Posterior vena cava (tissue), 2 donors: ENCODE data around the gene ARL4C. TPM values are rescaled to one million over a fixed set of nuclear protein-coding genes. Genes with fewer than 3 reads are reported as not detected.

ENCODE experiments used
- DNase-seq: peaks from one replicate; pipeline ENCODE4 v3.0.0-alpha.2; 2020; ENCODE audit warnings: low spot score
- intact Hi-C, 2 donors: fragments of 100-400 bp; cut with DNase I; formaldehyde crosslinking; loops; one replicate each; pipeline versions ENCODE4 v1.14.1 to v1.14.2; 2022 to 2023
- long read RNA-seq, 2 donors: library from polyadenylated mRNA; unstranded; transcript quantifications; one replicate each; pipeline ENCODE4 v2.0.0, GENCODE V29; 2020 to 2021
- total RNA-seq, 2 donors: library from RNA; stranded (reverse); fragmentation: NEBNext Ultra II Directional; extraction: Animal tissue kit (Norgen Biotek cat#: 25700); gene quantifications; one replicate each; pipeline ENCODE4 v1.2.1, GENCODE V29; 2021
- donor health status: DM: yes; HTN: yes; CAD: no.
- donor health status: DM: yes; HTN: yes; CAD: no.

ARL4C gene, protein sequence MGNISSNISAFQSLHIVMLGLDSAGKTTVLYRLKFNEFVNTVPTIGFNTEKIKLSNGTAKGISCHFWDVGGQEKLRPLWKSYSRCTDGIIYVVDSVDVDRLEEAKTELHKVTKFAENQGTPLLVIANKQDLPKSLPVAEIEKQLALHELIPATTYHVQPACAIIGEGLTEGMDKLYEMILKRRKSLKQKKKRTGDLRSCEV
- total RNA-seq: 10 to 100 TPM; 12.5 to 13.0 TPM
- long read RNA-seq, donor 1, full-length matches to known transcripts: 24 of 24 reads
- long read RNA-seq, donor 1, partial matches to known transcripts: 0 of 24 reads
- long read RNA-seq, donor 1, other reads (novel, unspliced or antisense): 0 of 24 reads
- long read RNA-seq, donor 2, full-length matches to known transcripts: 15 of 15 reads
- long read RNA-seq, donor 2, partial matches to known transcripts: 0 of 15 reads
- long read RNA-seq, donor 2, other reads (novel, unspliced or antisense): 0 of 15 reads

DNA sequence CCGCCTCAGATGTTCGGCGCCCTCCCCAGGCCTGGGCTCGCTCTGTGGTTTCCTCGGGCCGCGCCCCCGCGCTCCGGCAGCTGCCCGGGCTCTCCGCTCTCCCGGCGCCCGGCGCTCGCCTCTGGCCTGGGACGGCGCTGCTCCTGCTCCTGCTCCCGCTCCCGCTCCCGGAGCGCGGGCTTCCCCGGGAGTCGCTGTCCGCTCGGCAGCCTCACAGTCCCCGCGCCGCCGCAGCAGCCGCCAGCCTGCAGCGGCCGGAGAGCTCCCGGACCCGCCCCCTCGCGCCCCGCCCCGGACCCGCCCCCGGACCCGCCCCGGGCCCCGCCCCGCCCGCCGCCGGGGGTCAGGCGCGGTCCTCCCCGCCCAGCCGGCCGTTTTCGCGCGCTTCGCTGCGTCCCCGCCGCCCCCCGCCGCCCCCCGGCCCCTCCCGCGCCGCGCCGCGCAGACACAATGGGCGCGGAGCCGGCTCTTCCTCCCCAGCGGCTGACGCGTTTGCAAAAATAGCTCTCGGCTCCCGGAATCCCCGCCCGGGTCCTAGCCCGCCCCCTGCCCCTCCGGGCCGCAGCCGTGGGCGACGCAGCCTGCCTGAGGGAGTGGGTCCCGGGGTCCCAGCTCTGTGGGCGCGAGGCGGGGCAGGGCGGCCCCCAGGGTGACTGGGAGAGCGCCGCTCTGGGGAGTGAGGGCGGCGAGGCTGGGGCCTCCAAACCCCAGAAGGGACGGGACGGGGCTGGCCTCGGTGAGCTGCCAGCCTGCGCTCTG, at the start of gene ARL4C:
Gene ARL4C (minus strand): TSS at position 247 of the 759 bp plus-strand sequence. CDS start 495 bp downstream, outside the sequence.
- intact Hi-C loops: loop anchor here in 1 of 2 donors (10.0 kb wide), 1 partner anchor 52 kb away; no protein-coding TSS in a partner anchor
- peak; percentile 90 for DNase-seq

DNA sequence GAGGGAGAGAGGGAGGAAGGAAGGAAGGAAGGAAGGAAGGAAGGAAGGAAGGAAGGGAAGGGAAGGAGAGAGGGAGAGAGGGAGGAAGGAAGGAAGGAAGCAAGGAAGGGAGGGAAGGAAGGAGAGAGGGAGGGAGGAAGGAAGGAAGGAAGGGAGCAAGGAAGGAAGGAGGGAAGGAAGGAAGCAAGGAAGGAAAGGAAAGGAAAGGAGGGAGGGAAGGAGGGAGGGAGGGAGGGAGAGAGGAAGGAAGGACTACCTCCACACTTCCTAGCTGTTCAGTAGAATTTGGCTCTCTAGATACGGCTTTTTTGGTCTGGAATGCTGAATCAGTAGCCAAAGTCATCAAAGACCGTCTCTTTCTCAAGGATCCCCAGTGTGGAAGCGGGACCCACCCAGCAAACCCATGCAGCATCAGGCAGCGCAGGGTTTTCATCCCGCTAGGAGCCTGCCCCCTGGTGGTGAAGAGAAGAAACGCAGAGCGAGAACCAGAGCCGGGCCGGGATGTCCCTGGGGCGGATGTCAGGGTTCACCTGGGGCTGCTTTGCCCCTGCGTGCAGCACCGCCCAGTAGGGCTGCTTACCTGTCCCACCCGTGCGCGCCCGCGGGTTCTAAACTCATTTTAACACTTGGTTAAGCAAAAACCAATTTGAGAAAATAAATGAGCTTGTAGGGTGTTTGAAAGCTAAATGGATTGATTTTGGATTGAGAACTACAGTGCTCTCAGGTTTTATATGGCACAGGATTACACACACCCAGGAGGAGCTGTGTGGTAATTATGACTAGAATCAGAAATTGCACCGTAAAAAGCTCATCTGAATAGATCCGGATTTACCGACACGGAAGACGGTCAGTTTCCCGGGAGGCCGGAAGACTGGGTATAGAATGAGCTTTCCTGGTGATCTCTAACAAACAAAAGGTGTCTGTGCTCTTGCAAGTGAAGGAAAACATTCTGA, 48.1 kb upstream of the ARL4C start:
- intact Hi-C loops: loop anchor here (5.0 kb wide), 2 partner anchors 567 to 572 kb away; no protein-coding TSS in a partner anchor
- DNase-seq: peak; percentile 89

DNA sequence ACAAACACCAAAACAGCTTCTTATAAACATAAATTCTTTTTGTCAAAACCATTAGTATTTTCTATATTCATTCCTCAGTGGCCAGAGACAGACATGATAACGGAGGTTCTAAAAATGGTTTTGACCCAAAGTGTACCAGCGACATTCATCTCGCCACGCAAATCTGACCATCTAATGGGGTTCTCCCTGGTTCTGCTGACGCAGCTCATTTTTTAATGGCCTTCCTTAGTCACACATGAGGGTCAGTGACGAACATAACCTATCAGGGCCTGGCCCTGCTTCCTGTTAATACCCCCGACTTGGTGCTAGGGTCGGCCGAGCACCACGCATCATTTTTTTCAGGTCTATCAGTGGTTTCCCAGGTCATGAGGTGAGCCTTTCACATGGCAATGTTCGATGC, 45.9 kb upstream of the ARL4C start:
- intact Hi-C loops: no loop called here
- DNase-seq: no peak

DNA sequence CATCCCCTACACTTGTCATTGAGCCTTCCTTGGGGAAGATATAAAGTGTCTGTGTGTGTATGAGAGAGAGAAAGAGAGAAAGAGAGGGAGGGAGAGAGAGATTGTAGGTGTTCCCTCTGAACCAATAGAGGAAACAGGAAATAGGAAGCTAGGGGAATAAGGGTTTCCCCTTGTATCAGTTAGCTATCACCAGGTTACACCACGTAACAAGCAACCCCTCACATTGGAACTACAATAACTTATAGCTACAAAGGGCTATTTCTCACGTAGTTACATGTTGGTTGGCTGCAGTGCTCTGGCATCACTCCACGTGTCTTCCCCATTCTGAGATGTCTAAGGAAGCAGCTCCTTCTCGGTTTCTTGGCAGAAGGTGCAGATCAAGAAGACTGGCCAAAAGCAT, 41.0 kb upstream of the ARL4C start:
- DNase-seq: no peak
- intact Hi-C loops: no loop called here

DNA sequence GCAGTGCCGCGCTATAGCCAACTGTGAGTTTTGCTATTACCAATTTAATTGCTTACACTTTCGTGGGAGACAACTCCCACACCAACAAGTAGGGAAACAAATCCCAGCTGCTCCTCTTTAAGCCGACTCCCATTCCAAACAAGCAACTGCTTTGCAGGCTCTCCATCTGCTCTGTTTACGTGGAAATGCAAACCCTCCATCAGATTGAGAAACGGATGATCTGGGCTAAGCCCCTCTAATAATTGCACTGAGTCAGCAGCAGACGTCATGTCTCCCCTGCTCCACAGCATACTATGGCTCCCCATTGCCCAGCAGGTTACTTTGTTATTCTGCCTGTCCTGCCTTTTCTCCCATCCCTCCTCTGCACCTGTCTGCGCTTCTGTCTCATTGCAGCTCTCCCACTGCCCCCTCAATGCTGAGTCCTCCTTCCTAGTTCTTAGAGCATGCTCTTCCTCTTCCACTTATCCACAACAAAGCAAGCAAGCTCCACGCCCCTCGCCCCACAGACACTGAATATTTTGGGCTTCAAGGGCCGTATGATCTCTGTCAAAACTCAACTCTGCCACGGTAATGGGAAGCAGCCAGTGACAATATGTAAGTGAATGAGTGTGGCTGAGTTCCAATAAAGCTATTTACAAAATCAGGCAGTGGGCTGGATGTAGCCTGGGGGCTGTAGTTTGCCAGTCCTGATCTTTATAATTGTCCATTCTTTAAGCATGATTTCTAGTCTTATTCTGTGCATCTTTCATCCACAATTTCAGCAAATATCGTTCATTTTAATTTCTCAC, 39.5 kb upstream of the ARL4C start:
- DNase-seq: no peak
- intact Hi-C loops: no loop called here

DNA sequence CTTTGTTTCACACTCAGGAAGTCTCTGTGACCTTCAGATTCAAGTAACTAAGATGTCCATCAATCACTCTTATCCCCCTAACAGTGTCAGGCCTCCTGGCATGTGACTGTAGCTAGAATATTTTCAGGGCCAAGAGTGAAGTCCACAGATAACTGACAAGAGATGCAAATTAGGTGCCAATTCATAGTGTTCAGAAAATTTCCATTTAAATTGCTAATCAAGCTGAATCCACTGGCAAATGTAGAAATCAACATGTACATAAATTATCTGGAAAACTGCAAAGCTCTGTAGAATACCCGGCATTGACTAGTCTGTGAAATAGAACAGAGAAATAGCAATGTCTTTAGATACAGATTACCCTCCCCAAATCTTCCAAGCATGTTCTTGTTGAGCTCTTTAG, 38.6 kb upstream of the ARL4C start:
- no peak for DNase-seq
- intact Hi-C loops: no loop called here

DNA sequence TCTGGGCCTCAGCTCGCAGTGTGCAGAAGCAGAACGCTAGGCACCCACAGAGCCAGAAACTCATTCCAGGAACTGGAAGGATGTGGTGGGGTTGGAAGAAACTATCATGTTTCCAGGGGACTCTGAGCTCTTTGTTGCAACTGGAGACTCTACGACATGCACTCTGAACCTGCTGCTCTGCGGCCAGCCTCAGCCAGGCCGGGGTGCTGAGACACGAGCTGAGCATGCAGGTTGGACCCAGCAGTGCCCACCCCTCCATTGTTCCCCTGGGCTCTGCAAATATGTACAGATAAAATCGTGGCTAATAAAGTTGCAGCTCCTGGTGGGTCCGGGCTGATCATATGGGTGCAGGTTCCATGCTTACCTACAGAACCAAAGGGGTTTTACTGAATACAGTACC, 37.6 kb upstream of the ARL4C start:
- intact Hi-C loops: no loop called here
- no peak for DNase-seq

DNA sequence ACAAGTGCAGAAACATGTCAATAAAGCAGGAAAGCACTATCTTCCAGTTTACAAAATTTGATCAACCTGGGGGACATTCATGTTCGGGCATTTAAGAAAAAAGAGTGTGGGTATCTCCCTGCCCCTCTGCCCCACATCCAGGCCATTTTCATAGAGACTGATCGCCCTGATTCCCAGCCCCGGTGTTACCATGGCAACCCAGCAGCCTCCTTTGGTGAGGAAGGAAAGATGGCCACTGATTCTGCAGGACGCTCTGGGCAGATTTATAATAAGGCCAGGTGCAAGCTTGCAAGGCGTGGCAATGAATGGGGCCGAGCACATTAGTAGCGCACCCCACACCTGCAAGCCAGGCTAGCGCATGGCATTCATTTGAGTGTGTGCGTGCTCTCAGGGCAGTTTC, 36.7 kb upstream of the ARL4C start:
- no peak for DNase-seq
- intact Hi-C loops: no loop called here

DNA sequence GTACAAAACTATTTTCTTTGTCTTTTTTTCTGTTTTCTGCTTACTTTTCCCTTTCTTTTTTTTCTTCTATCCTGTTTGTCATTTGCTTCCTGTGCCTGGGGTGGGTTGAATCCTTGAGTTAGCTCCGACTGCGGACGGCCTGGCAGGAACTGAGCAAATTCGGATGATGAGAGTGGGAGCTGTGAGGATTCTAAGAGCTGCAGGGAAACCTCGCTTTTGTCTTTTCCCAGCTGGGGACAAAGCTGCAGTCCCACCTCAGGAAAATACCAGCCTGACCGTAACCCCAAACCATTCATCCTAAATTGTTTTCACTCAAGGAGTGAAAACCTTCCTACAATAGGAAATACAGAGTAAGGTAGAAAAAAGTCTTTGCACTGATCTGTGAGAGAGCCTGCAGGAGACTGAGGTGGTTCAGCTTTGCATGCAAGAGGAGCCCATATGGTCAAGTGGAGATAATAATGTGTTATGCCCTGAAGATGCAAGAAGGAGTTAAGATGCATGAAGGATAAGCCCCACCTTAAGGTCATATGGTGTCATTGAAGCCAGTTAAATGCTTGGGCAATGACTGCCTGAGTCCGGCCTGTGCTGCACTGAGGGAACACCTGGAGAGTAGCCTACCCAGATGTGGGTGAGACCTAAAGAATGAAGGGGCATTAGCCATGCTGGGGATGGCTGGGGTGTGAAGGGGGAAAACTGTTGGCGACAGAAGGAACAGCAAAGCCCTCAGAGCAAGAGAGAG, 31.7 kb upstream of the ARL4C start:
- DNase-seq: no peak
- intact Hi-C loops: loop anchor here in 1 of 2 donors (10.0 kb wide), 1 partner anchor 1336 kb away; no protein-coding TSS in a partner anchor

DNA sequence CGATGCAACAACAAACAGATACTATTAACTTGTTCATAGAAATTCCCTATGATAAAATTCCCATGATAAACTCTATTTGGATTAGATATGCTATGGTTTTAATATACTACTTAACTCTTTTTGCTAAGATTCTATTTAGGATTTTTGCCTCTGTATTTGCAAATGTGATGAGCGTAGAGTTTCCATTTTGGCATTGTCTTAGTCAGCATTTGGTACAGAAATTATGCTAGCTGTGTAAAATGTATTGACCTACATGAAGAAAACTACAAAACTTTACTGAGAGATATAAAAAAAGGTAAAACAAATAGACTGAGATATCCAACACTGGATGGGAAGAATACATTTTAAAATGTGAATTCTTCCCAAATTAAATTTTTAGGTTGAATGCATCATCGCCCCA, 29.8 kb upstream of the ARL4C start:
- no peak for DNase-seq
- intact Hi-C loops: loop anchor here in 1 of 2 donors (10.0 kb wide), 1 partner anchor 1338 kb away; no protein-coding TSS in a partner anchor

DNA sequence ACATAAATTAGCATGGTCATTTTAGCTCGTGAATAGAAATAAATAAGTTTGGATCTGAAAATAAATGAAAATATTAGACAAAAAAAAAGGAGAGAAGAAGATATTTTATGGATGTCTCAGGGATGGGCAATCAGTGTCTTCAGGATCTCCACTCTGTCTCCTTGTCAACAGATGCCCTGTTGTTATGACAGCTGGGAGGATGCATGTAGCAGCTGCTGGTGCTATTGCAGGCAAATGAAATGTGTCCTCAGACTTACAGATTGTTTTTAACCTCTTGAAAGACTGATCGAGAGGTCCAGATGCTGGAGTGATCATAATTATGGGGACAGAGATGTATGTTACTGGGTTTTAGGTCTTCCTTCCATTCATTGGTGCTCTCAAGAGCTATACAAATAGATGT, 24.7 kb upstream of the ARL4C start:
- intact Hi-C loops: loop anchor here in 1 of 2 donors (10.0 kb wide), 1 partner anchor 1343 kb away; no protein-coding TSS in a partner anchor
- no peak for DNase-seq

DNA sequence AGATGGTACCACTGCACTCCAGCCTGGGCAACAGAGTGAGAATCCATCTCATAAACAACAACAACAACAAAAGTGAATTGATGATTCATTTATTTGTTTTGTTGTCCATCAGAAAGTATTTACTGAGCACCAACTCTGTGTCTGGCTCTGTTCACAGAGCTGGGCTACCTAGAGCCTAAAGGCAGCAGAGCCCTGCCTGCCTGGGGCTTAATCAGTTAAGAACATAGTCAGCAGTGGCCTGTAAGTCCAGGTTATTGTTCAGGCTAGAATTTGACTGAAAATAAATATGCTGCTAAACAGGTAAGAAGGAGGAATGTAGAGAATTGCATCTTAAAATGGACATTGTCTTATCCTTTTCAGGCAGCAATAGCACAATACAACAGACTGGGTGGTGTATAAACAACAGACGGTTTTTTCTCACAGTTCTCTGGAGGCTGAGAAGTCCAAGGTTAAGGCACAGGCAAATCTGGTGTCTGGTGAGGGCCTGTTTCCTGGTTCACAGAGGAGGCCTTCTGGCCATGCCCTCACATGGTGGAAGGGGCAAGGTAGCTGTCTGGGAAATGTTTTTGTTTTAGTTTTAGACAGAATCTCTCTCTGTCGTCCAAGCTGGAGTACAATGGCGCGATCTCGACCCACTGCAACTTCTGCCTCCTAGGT, 22.2 kb upstream of the ARL4C start:
- intact Hi-C loops: no loop called here
- DNase-seq: no peak

DNA sequence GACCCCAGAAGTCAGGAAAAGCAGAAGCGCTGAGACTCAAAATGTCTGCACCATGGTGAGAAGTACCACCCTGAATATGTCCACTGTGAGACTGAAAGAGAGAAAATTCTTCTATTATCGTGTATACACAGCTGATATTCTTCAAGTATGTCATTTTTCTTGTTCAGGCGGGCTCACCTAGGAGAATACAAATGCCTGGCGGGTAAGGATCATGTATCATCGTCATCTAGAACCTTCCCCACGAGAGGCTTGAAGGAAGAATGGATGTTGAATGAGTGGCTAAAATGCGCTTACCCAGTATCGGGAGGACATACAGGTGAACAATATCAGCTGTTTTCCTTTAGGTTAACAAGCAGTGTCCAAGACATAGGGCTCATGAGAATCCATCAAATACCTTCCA, 21.1 kb upstream of the ARL4C start:
- intact Hi-C loops: loop anchor here in 1 of 2 donors (1.0 kb wide), 1 partner anchor 21 kb away; no protein-coding TSS in a partner anchor
- no peak for DNase-seq

DNA sequence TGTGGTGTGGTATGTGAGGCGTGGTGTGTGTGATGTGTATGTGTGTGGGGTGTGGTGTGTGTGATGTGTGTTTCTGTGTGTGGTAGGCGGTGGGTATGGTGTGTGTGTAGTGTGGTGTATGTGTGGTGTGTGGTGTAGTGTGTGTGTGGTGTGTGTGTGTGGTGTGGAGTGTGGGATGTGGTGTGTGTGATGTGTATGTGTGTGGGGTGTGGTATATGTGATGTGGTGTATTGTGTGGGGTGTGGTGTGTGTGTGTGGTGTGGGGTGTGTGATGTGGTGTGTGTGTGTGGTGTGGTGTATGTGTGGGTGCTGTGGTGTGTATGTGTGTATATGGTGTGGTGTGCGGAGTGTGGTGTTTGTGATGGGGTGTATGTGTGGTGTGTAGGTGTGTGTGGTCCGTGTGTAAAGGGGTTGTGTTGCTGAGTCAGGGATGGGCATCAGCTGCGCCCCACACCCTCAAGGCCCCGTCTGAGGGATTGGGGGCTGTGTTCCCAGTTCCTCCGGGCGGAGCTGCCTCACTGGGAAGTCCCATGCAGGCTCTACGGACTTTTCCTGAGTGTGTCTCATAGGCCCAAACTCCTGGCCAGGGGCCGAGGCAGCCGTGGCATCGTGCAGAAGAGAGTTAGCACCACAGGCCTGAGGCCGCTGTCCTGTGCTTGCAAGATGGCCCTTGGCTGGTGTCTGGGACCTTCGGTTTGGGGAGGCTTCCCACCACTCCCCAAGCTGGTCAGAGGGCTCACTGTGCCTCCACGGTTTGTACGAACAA, 18.2 kb upstream of the ARL4C start:
- intact Hi-C loops: no loop called here
- DNase-seq: no peak

DNA sequence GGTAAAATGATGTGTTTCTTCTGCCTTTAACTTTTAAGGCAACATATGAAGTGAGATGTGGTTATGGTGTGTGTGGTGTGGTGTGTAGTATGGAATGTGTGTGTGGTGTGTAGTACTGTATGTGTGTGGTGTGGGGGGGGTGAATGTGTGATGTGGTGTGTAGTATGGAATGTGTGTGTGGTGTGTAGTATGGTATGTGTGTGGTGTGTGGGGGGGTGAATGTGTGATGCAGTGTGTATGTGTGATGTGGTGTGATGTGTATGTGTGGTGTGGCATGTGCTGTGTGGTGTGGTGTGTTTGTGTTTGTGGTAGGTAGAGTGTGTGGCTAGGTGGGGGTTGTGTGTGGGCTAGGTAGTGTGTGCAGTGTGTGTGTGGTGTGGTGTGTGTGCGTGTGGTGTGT, 17.2 kb upstream of the ARL4C start:
- no peak for DNase-seq
- intact Hi-C loops: no loop called here

DNA sequence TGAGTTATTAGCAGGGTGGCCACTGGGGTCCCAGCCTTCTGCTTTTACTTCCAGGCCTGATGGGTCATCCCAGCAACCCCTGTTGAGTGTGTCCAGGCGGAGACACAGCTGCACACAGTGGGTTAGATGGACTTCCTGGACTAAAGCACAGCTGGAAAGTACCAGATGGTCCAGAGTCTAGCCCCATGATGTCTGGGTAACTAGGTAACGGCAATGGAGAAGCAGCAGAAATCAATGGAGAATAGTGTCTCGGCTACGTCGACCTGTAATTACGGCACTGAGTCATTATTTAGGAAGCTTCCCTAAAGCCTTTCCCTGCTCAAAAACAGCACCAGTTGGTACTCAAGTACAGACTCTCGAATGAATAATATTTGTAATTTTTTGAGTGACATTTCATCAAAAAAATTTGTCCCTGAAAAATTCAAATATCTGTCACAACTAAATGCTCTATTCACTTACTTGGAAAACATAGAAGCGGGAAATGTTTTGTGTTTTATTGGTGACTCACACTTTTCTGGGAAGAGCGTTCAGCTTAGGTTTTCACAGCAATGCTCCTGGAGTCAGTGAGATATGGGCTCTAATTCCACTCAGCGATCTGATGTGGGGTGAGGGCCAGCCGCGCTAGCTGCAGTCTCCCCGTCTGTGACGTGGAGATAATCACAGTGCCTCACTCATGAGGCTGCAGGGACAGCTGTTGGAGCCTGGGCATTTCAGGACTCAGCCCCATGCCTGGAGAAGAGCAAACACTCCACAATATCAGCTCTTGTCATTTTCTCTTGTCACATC, 16.2 kb upstream of the ARL4C start:
- DNase-seq: no peak
- intact Hi-C loops: no loop called here
